Ovary (tissue), 1 donor: Measurements from ENCODE around the gene DGKQ.

ENCODE experiments used
- EP300 ChIP-seq: sonication (generic); formaldehyde crosslinking; IDR thresholded peaks from one replicate; pipeline ENCODE4 v1.6.1; 2017; ENCODE audit warnings: antibody characterized with exemption
- POLR2A ChIP-seq: fragments of 450-650 bp; IDR thresholded peaks from one replicate; pipeline ENCODE4 v1.6.1; 2017; ENCODE audit warnings: antibody characterized with exemption, mild to moderate bottlenecking, moderate library complexity

GRCh38 chr4:955161-955921 lies 18.0 kb downstream of the DGKQ start:
- no peak for TF ChIP-seq POLR2A
- TF ChIP-seq EP300, result no peak
